ENCODE results near the gene ACVR2B. TPM values are rescaled to one million over a fixed set of nuclear protein-coding genes. Genes with fewer than 3 reads are reported as not detected.
A peak's percentile ranks its signal among the peaks of the same experiment; 100 is the strongest.

Gene ACVR2B
- total RNA-seq, 4 donors from 2014 or later: 3.1 to 13.8 (median 9.4) TPM

DNA sequence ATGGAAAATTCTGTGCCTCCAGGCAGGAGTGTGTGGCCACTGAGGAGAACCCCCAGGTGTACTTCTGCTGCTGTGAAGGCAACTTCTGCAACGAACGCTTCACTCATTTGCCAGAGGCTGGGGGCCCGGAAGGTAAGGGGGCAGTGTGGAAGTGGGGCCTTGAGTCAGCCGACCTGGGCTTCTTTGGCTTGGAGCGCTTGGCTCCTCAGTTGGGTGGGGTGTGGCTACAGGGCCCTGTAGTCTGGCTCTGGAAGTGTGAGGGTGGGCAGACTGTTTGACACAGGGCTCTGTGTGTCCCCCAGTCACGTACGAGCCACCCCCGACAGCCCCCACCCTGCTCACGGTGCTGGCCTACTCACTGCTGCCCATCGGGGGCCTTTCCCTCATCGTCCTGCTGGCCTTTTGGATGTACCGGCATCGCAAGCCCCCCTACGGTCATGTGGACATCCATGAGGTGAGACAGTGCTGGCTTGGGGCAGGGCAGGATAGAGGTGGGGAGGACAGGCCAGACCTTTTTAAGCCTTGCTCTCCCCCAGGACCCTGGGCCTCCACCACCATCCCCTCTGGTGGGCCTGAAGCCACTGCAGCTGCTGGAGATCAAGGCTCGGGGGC lies 24.3 kb downstream of the ACVR2B start:
- intact Hi-C loops (cut with DNase I; ENCODE audit: low total_unique reads): loop anchor here (5.0 kb wide), 1 partner anchor 131 kb away; the partner anchor contains the start of gene XYLB
- no peak overlapping the region for H3K27ac ChIP-seq
- H3K4me1 ChIP-seq: no peaks in the 10 kb centered on the region
- H3K4me3 ChIP-seq: no peak overlapping the region
- TF ChIP-seq, protein P1, sequence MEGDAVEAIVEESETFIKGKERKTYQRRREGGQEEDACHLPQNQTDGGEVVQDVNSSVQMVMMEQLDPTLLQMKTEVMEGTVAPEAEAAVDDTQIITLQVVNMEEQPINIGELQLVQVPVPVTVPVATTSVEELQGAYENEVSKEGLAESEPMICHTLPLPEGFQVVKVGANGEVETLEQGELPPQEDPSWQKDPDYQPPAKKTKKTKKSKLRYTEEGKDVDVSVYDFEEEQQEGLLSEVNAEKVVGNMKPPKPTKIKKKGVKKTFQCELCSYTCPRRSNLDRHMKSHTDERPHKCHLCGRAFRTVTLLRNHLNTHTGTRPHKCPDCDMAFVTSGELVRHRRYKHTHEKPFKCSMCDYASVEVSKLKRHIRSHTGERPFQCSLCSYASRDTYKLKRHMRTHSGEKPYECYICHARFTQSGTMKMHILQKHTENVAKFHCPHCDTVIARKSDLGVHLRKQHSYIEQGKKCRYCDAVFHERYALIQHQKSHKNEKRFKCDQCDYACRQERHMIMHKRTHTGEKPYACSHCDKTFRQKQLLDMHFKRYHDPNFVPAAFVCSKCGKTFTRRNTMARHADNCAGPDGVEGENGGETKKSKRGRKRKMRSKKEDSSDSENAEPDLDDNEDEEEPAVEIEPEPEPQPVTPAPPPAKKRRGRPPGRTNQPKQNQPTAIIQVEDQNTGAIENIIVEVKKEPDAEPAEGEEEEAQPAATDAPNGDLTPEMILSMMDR (IDR thresholded peaks at IDR 0.05): no peak
- no peak for TF ChIP-seq POLR2A (IDR thresholded peaks at IDR 0.05)
- no peak for DNase-seq
- H3K36me3 ChIP-seq: no peaks in the 10 kb centered on the region
- no peaks in the 10 kb centered on the region for H3K9me3 ChIP-seq
- no peaks in the 10 kb centered on the region for H3K27me3 ChIP-seq

DNA sequence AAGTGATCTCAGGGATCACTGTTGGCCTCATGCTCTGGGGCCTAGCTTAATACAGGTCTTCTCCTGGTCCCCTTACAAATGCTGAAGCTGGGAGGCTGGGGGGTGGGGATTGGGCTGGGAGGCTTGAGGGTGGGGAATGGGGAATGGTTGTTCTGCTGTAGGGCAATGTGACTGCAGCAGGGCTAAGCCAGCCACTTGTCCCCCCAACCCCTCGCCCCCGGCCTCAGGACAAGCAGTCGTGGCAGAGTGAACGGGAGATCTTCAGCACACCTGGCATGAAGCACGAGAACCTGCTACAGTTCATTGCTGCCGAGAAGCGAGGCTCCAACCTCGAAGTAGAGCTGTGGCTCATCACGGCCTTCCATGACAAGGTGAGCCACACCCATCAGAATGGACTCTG lies 25.2 kb downstream of the ACVR2B start:
- H3K27me3 ChIP-seq: no peaks in the 10 kb centered on the region
- H3K27ac ChIP-seq: no peak overlapping the region
- H3K4me1 ChIP-seq: no peaks in the 10 kb centered on the region
- no peaks in the 10 kb centered on the region for H3K36me3 ChIP-seq
- H3K9me3 ChIP-seq: no peaks in the 10 kb centered on the region
- no peak for DNase-seq
- no peak for TF ChIP-seq POLR2A (IDR thresholded peaks at IDR 0.05)
- TF ChIP-seq, protein P1 (IDR thresholded peaks at IDR 0.05): no peak
- no peak overlapping the region for H3K4me3 ChIP-seq
- intact Hi-C loops (cut with DNase I; ENCODE audit: low total_unique reads): loop anchor here (5.0 kb wide), 1 partner anchor 132 kb away; the partner anchor contains the start of gene XYLB

DNA sequence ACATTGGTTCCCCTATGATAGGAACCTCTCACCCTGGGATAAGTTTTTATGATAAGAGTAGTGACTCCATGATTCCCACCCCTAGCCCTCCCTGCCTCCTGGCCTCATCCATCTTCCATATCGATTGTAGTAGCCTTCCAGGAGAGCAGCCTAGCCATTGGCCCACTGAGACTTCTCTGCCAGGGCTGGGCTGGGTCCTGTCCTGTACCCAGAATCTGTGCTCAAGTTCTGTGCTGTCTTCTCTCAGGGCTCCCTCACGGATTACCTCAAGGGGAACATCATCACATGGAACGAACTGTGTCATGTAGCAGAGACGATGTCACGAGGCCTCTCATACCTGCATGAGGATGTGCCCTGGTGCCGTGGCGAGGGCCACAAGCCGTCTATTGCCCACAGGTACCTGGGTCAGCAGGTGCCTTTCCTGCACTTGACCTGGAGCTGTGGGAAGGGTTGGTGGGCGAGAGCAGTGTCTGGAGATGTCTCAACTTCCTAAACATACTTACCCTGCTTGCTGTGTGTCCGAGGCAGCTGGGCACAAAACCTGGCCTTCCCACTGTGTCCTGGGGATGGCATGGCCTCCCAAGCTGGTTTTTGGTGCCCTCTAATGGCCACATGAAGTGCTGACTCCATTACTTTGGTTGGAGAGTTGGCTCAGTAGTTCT lies 25.9 kb downstream of the ACVR2B start:
- DNase-seq: peak; percentile 59 to 65
- intact Hi-C loops (cut with DNase I; ENCODE audit: low total_unique reads): loop anchor here (5.0 kb wide), 1 partner anchor 132 kb away; the partner anchor contains the start of gene XYLB
- Histone ChIP-seq H3K4me3 (no peak overlapping the region), H3K27ac (no peak overlapping the region), H3K4me1 (no peaks in the 10 kb centered on the region), H3K27me3 (no peaks in the 10 kb centered on the region), H3K9me3 (no peaks in the 10 kb centered on the region), H3K36me3 (no peaks in the 10 kb centered on the region)
- TF ChIP-seq, protein P1 (IDR thresholded peaks at IDR 0.05): peak; percentile 77 to 86 (median 84)
- no peak for TF ChIP-seq POLR2A (IDR thresholded peaks at IDR 0.05)

DNA sequence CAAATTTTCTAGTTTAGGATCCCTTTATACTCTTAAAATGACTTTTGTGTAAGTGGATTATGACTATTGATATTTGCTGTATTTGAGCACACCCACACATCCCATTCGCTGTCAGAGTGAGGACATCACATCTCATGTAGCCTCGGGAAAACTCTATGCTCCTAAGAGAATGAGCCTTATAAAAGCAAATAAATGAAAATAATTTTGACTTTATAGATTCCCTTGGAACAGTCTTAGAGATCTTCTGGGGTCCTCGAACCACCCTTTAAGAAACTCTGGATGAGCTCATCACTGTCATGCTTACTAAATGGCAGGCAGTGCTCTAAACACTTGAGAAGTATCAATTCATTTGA lies 26.4 kb downstream of the ACVR2B start:
- intact Hi-C loops (cut with DNase I; ENCODE audit: low total_unique reads): no loop called here
- Histone ChIP-seq H3K36me3 (no peaks in the 10 kb centered on the region), H3K4me3 (no peak overlapping the region), H3K4me1 (no peaks in the 10 kb centered on the region), H3K27me3 (no peaks in the 10 kb centered on the region), H3K27ac (no peak overlapping the region), H3K9me3 (no peaks in the 10 kb centered on the region)
- TF ChIP-seq, protein P1 (IDR thresholded peaks at IDR 0.05): no peak
- no peak for TF ChIP-seq POLR2A (IDR thresholded peaks at IDR 0.05)
- DNase-seq: no peak

DNA sequence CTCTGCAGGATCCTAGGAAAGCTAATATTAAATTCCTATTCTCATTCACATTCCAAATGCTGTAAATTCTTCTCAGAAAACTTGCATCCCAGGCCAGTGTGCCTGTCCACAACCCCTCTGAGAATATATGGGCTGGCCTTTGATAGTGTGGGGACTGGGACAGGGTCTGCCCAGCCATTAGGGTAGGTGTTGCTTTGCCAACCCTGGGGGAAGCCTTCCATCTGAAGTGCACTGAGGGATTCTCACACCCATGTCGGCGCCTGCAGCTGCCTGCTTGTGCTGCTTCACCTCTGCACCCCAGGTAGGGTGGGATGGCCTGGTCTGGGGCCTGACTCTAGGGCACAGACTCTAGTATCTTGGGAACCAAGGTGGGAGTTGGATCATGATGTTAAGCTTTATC lies 27.2 kb downstream of the ACVR2B start:
- H3K4me3 ChIP-seq: no peak overlapping the region
- H3K27me3 ChIP-seq: no peaks in the 10 kb centered on the region
- no peak overlapping the region for H3K27ac ChIP-seq
- no peaks in the 10 kb centered on the region for H3K36me3 ChIP-seq
- DNase-seq: no peak
- H3K9me3 ChIP-seq: no peaks in the 10 kb centered on the region
- H3K4me1 ChIP-seq: no peaks in the 10 kb centered on the region
- intact Hi-C loops (cut with DNase I; ENCODE audit: low total_unique reads): no loop called here
- TF ChIP-seq, protein P1 (IDR thresholded peaks at IDR 0.05): no peak
- no peak for TF ChIP-seq POLR2A (IDR thresholded peaks at IDR 0.05)
